Stimulated activated naive CD8-positive, alpha-beta T cell treated with anti-CD3 and anti-CD28 coated beads, Interleukin-15, amount 100 ng/mL, for 72 hours (primary cell): ENCODE data around the gene PSMC5.

ENCODE experiments used
- ATAC-seq: fragments of 150-1000 bp; cut with Tn5 transposase; 2 replicates; pipeline ENCODE4 v1.10.0; 2021; ENCODE audit warnings: mild to moderate bottlenecking, moderate library complexity
- DNase-seq, 2 donors: peaks; one replicate each; pipeline ENCODE4 v3.0.0; 2021 to 2022
- H3K27ac Mint-ChIP-seq, 2 donors: one replicate each; pipeline ENCODE4 v1.8.0; 2022; ENCODE audit warnings: mild to moderate bottlenecking in 2 of 2, mixed read lengths in 2 of 2, moderate library complexity in 2 of 2
- H3K27me3 Mint-ChIP-seq: one replicate; pipeline ENCODE4 v1.8.0; 2022; ENCODE audit warnings: mixed read lengths
- H3K4me1 Mint-ChIP-seq: one replicate; pipeline ENCODE4 v1.8.0; 2022; ENCODE audit warnings: mild to moderate bottlenecking, mixed read lengths
- H3K4me3 Mint-ChIP-seq, 2 donors: one replicate each; pipeline ENCODE4 v1.8.0; 2022; ENCODE audit warnings: mild to moderate bottlenecking in 2 of 2, mixed read lengths in 2 of 2, moderate library complexity in 1 of 2
- H3K9me3 Mint-ChIP-seq, 2 donors: one replicate each; pipeline ENCODE4 v1.8.0; 2022; ENCODE audit warnings: mixed read lengths in 2 of 2

PSMC5 gene

GRCh38 chr17:63816123-63816522 lies 11.1 kb upstream of the PSMC5 start:
- DNase-seq (no peak), ATAC-seq (no peak)
- Mint-ChIP-seq H3K27me3 (no peaks in the 10 kb centered on the region), H3K27ac (peak overlapping the region in 1 of 2 donors; percentile 63), H3K9me3 (no peaks in the 10 kb centered on the region), H3K4me1 (peaks cover 6% of the 10 kb centered on the region), H3K4me3 (no peak overlapping the region)

DNA sequence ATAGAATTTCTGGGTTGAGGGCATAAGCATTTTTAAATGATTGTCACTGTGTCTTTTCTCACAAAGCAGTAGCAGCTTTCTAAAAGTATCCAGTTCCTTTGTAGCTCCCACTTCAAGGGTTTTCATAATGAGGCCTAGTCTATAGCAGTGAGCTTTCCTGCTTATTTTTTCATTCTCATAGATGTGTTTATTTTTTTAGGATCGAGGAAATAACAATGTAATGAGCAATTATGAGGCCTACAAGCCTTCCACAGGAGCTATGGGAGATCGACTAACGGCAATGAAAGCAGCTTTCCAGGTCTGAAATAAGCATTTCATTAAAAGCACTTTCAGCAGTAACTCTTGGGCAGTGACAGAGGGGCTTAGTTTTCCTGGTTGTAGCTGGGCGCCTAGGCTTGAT lies 10.6 kb upstream of the PSMC5 start:
- Mint-ChIP-seq H3K27ac (peak overlapping the region in 1 of 2 donors; percentile 7), H3K27me3 (no peaks in the 10 kb centered on the region), H3K4me3 (no peak overlapping the region), H3K9me3 (no peaks in the 10 kb centered on the region), H3K4me1 (peaks cover 7% of the 10 kb centered on the region)
- DNase-seq (no peak), ATAC-seq (no peak)

GRCh38 chr17:63817736-63818385 lies 9.4 kb upstream of the PSMC5 start:
- ATAC-seq, result no peak
- Mint-ChIP-seq H3K27me3 (no peaks in the 10 kb centered on the region), H3K4me3 (no peak overlapping the region), H3K27ac (peak overlapping the region; percentile 43 to 86), H3K9me3 (no peaks in the 10 kb centered on the region), H3K4me1 (peaks cover 12% of the 10 kb centered on the region)
- no peak for DNase-seq

- DNase-seq, result no peak
- ATAC-seq, result no peak
- Mint-ChIP-seq H3K27ac (peak overlapping the region in 1 of 2 donors; percentile 79), H3K4me3 (no peak overlapping the region), H3K4me1 (peaks cover 25% of the 10 kb centered on the region), H3K9me3 (no peaks in the 10 kb centered on the region), H3K27me3 (no peaks in the 10 kb centered on the region)
Observed at GRCh38 chr17:63819131-63819530, 8.1 kb upstream of the PSMC5 start.

GRCh38 chr17:63819585-63820537 lies 7.4 kb upstream of the PSMC5 start:
- no peaks in the 10 kb centered on the region for H3K27me3 Mint-ChIP-seq
- H3K27ac Mint-ChIP-seq, result peak overlapping the region; percentile 55 to 79
- H3K4me1 Mint-ChIP-seq, result peaks cover 32% of the 10 kb centered on the region
- peak overlapping the region; percentile 20 to 45 for H3K4me3 Mint-ChIP-seq
- DNase-seq, result no peak
- H3K9me3 Mint-ChIP-seq, result no peaks in the 10 kb centered on the region
- peak; percentile 44 for ATAC-seq

DNA sequence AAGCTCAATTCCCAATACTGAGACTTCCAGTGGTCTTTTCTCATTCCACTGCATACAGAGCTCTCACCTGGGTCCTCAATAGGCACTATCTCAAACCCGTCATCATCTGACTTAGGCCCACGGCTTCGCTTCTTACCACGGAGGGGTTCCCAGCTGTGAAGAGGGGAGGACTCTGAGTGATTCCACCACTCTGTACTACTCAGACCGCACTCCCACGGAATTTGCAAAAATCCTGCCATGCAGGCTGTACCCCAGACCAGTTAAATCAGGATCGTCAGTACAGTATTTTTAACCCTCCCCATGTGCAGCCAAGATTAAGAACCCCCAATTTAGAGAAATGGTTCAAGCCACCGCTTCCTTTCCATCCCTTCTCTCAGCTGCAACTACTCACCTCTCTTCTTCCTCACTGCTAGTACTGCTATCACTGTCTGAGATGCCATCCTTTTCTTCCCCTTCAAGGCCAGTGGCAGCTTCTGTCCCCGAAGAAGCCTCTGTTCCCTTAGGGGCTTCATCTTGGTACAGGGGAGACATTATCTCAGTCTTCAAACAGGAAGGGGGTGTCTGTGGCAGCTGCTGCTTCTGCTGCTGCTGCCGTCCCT lies 6.2 kb upstream of the PSMC5 start:
- peak overlapping the region; percentile 4 to 71 for H3K27ac Mint-ChIP-seq
- H3K4me1 Mint-ChIP-seq, result peaks cover 44% of the 10 kb centered on the region
- peak overlapping the region; percentile 3 to 23 for H3K4me3 Mint-ChIP-seq
- no peaks in the 10 kb centered on the region for H3K27me3 Mint-ChIP-seq
- no peaks in the 10 kb centered on the region for H3K9me3 Mint-ChIP-seq
- DNase-seq (no peak), ATAC-seq (peak; percentile 31)

- no peak for ATAC-seq
- no peaks in the 10 kb centered on the region for H3K27me3 Mint-ChIP-seq
- H3K27ac Mint-ChIP-seq, result peak overlapping the region; percentile 55 to 86
- H3K4me3 Mint-ChIP-seq, result peak overlapping the region in 1 of 2 donors; percentile 13
- DNase-seq, result no peak
- no peaks in the 10 kb centered on the region for H3K9me3 Mint-ChIP-seq
- H3K4me1 Mint-ChIP-seq, result peaks cover 50% of the 10 kb centered on the region
Observed at GRCh38 chr17:63821804-63822203, 5.4 kb upstream of the PSMC5 start.

- no peak overlapping the region for H3K4me3 Mint-ChIP-seq
Observed at GRCh38 chr17:63822537-63822936, 4.7 kb upstream of the PSMC5 start.

GRCh38 chr17:63823659-63824331 lies 3.4 kb upstream of the PSMC5 start:
- Mint-ChIP-seq H3K4me3 (no peak overlapping the region), H3K27ac (peak overlapping the region; percentile 72 to 95), H3K27me3 (no peaks in the 10 kb centered on the region), H3K9me3 (no peaks in the 10 kb centered on the region), H3K4me1 (peaks cover 54% of the 10 kb centered on the region)
- DNase-seq (no peak), ATAC-seq (no peak)

More at GRCh38 chr17:63822537-63822936, 4.7 kb upstream of the PSMC5 start:
- ATAC-seq, result no peak
- Mint-ChIP-seq H3K27me3 (no peaks in the 10 kb centered on the region), H3K4me1 (peaks cover 50% of the 10 kb centered on the region), H3K27ac (no peak overlapping the region), H3K9me3 (no peaks in the 10 kb centered on the region)
- no peak for DNase-seq

DNA sequence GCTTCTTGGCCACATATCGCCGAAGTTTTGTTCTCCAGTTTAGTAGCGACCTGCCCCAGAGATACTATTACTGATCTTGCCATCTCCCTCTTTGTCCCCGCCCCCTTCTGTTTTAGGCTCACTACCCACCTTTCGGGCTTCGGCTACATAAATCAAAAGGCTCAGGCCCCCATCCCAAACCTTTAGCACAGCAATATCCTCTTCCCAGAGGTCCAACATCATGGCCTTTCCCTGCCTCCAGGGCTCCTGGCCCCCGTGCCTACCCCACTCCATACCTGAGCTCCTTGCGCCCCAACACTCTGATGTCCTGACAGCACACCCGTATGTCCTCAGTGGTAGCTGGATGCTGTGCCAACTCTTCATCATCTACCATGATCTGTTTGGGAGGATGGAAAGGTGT lies 2.9 kb upstream of the PSMC5 start:
- Mint-ChIP-seq H3K9me3 (no peaks in the 10 kb centered on the region), H3K27ac (peak overlapping the region in 1 of 2 donors; percentile 95), H3K27me3 (no peaks in the 10 kb centered on the region), H3K4me3 (peak overlapping the region in 1 of 2 donors; percentile 20), H3K4me1 (peaks cover 59% of the 10 kb centered on the region)
- DNase-seq (no peak), ATAC-seq (no peak)

DNA sequence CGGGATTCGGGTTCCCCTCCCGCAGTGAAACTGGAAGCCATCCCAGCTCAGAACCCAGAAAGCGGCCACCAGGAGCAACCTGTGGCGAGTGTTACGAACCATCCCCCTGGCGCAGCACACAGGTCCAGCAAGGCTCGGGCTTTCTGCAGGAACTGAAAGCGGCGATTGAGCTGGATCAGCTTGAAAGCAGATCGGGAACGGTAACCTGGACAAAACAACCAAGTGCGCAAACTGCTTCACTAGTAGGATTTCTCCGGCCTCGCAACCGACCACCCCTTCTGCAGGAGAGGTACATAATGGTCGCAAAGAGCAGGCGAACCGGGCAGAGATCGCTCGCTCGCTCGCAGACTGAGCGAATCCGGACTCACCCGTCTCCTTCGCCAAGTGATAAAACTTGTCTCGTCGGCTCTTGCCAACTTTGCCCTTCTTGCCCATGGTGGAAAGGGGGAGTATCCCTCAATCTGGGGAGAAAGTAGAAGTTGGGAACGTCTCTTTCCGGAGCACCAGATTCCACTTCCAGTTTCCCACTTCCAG lies 696 bp upstream of the PSMC5 start:
- Mint-ChIP-seq H3K27me3 (no peaks in the 10 kb centered on the region), H3K4me3 (peak overlapping the region; percentile 93 to 95), H3K4me1 (peaks cover 81% of the 10 kb centered on the region), H3K9me3 (no peaks in the 10 kb centered on the region), H3K27ac (peak overlapping the region; percentile 99 to 100)
- ATAC-seq (peak; percentile 13), DNase-seq (no peak)

GRCh38 chr17:63827801-63828221 lies 580 bp downstream of the PSMC5 start:
- Mint-ChIP-seq H3K4me3 (peak overlapping the region; percentile 93 to 95), H3K4me1 (peaks cover 85% of the 10 kb centered on the region), H3K27ac (peak overlapping the region; percentile 99 to 100), H3K9me3 (no peaks in the 10 kb centered on the region), H3K27me3 (no peaks in the 10 kb centered on the region)
- ATAC-seq (no peak), DNase-seq (no peak)

DNA sequence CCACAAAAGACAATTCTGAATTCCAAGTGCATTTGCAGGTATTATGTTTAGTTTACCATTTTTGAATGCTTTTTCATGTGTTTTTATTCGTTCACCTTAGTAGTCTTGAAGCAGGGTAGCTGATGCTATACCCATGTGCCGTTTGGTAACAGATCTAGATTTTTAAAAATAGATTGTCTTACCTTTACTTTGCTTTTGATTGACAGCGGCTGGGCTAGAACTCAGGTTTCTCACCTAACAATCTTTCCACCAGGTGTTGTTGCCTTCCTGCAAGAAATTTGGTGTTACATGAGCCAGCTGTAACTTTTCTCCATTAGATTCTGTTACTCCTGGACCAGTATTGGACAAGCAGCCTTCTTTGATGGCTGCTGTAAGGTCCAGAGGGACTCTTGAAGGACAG lies 1.7 kb downstream of the PSMC5 start:
- Mint-ChIP-seq H3K27me3 (no peaks in the 10 kb centered on the region), H3K4me1 (peaks cover 80% of the 10 kb centered on the region), H3K4me3 (peak overlapping the region; percentile 16 to 93), H3K9me3 (no peaks in the 10 kb centered on the region), H3K27ac (no peak overlapping the region)
- ATAC-seq (no peak), DNase-seq (no peak)

- Mint-ChIP-seq H3K9me3 (no peaks in the 10 kb centered on the region), H3K4me1 (peaks cover 79% of the 10 kb centered on the region), H3K4me3 (no peak overlapping the region), H3K27me3 (no peaks in the 10 kb centered on the region), H3K27ac (peak overlapping the region; percentile 82 to 90)
- ATAC-seq (no peak), DNase-seq (no peak)
Observed at GRCh38 chr17:63830278-63830677, 3.0 kb downstream of the PSMC5 start.

- H3K9me3 Mint-ChIP-seq, result no peaks in the 10 kb centered on the region
- no peaks in the 10 kb centered on the region for H3K27me3 Mint-ChIP-seq
- no peak overlapping the region for H3K4me3 Mint-ChIP-seq
- peak overlapping the region; percentile 79 to 82 for H3K27ac Mint-ChIP-seq
- ATAC-seq, result no peak
- H3K4me1 Mint-ChIP-seq, result peaks cover 79% of the 10 kb centered on the region
- DNase-seq, result no peak
Observed at GRCh38 chr17:63830904-63831491, 3.8 kb downstream of the PSMC5 start.
